A549 treated with AZD2906 at 1 μM for 4 hours (cell line): Measurements from ENCODE around the gene CLDN7. TPM values are rescaled to one million over a fixed set of nuclear protein-coding genes. Genes with fewer than 3 reads are reported as not detected.

Experiments used
- total RNA-seq: library from RNA; stranded (reverse); fragments of 200-300 nt; extraction: Qiagen RNA extraction; gene quantifications from 5 replicates; pipeline ENCODE4 v1.2.3, GENCODE V29; 2022

CLDN7 gene, protein sequence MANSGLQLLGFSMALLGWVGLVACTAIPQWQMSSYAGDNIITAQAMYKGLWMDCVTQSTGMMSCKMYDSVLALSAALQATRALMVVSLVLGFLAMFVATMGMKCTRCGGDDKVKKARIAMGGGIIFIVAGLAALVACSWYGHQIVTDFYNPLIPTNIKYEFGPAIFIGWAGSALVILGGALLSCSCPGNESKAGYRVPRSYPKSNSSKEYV
- total RNA-seq, result 2.2 to 3.2 TPM (median 2.9 TPM) in 5 replicates

GRCh38 chr17:7262192-7262934 is at the start of gene CLDN7:
Gene CLDN7 (minus strand): TSS chr17:7262478. CDS start chr17:7262043, 435 bp downstream.

GRCh38 chr17:7306911-7307685 is 44.8 kb upstream of the CLDN7 start, which contains the start of gene EIF5A:
Gene EIF5A (plus strand): TSS chr17:7307628. CDS start chr17:7309636, 2,008 bp downstream.

GRCh38 chr17:7294614-7295153 is 32.4 kb upstream of the CLDN7 start, which contains the start of gene YBX2:
Gene YBX2 (minus strand): TSS chr17:7294639. CDS start chr17:7294500, 139 bp downstream.

DNA sequence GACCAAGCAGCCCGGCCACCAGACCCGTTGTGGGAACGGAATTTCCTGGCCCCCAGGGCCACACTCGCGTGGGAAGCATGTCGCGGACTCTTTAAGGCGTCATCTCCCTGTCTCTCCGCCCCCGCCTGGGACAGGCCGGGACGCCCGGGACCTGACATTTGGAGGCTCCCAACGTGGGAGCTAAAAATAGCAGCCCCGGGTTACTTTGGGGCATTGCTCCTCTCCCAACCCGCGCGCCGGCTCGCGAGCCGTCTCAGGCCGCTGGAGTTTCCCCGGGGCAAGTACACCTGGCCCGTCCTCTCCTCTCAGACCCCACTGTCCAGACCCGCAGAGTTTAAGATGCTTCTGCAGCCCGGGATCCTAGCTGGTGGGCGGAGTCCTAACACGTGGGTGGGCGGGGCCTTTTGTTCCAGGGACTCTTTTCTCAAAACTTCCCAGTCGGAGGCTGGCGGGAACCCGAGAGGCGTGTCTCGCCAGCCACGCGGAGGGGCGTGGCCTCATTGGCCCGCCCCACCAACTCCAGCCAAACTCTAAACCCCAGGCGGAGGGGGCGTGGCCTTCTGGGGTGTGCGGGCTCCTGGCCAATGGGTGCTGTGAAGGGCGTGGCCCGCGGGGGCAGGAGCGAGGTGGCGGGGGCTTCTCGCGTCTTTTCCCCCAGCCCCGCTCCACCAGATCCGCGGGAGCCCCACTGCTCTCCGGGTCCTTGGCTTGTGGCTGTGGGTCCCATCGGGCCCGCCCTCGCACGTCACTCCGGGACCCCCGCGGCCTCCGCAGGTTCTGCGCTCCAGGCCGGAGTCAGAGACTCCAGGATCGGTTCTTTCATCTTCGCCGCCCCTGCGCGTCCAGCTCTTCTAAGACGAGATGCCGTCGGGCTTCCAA is 19.0 kb upstream of the CLDN7 start, which contains the start of gene SLC2A4:
Gene SLC2A4, plus strand, starts transcription at position 645 of the 879 bp plus-strand sequence. Its CDS starts 217 bp downstream, at position 862.

GRCh38 chr17:7252176-7253043 is 9.9 kb downstream of the CLDN7 start, which contains the start of gene ELP5:
Gene ELP5 (plus strand): TSS chr17:7252215. CDS start chr17:7252551, 336 bp downstream.

GRCh38 chr17:7251661-7252175 is 10.6 kb downstream of the CLDN7 start, which contains the start of gene CTDNEP1:
Gene CTDNEP1 (minus strand): TSS chr17:7251734. CDS start chr17:7251296, 438 bp downstream.

DNA sequence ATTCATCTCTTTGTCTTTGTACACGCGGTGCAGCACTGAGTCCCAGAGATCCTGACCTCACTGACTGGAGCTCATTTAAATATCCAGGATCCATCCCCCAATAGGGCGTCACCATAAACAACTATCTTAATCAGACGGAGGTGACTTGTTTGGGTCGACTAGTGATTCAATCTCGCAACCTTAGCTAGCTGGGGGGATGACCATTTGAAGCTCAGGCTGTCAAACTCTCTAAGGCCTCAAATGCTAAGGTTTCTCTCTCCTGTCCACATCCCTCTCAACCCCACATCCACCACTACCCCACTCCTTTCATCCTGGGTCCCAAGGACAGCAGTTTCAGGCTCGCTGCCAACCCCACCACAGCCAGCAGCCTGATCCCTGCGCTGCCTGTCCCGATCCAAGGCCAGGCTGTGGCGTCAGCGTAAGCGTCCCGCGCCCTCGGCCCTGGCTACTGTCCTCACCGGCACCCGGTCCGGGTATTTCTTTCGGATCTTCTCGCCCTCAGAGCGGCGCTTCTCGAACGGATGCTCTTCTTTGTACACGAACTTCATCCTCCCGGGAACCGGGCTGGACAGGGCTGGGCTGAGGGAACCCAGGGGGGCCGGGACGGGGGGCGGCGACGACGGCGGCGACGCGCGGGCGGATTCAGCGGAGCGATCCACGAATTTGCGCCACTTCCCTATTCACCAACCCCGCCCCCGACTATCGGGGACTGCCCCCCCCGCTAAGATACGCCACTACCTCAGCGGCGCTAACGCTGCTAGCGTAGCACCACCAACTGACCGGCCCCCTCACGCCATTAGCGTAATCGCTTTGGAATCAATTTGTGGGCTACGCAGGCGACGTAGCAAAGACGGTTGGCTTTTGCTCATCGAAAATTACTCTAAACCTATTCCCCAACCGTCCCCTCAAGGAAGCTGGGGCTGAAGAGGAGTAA is 20.2 kb downstream of the CLDN7 start, which contains the start of gene GABARAP:
Gene GABARAP, minus strand, starts transcription at position 667 of the 934 bp plus-strand sequence. Its CDS starts 119 bp downstream, at position 548.

DNA sequence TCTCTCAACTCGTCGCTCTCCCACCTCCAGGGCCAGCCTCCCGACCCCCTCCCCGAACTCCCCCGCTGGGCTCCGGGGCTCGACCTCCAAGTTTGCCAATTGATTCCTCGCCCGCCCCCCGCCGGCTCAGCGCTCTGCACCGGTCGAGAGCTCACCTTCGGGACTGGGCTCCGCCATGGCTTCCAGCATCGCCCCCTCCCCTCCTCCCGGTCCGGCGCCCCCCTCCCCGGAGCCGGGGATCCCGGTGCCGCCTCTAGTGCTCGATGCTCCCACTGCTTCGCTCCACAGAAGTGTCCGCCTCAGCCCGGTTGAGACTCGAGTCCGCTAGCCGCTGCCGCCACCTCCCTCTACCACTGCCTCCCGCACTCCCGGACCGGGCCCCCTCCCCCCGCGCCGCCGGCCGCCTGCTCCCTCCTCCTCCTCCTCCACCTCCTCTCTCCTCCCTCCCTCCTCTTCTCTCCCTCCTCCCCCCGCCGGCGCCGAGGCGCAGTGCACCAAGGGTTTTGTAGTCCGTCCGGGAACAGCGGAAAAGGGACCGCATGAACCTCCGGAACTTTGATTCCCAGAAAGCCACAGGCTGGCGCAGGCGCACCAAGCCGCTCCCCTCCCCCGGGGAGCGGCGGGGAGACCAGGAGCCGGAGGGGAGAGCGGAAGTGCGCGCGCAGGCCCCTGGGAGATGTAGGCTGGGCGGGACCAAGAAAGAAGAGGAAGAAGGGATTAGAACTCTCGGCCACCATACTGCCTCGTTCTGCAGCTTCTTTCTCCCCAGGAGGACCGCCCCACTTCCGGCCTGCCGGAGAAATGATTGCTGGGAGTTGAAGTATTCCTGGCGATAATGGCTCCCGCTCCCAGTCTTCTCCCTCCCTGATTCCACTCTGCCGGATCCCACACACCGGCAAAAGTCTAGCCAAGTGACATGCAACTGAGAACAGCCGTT is 22.9 kb downstream of the CLDN7 start, which contains the start of gene PHF23:
Gene PHF23, minus strand, starts transcription at position 367 of the 937 bp plus-strand sequence. Its CDS starts 178 bp downstream, at position 189.

GRCh38 chr17:7234083-7234951 is 28.0 kb downstream of the CLDN7 start, which contains the start of gene DVL2:
Gene DVL2 (minus strand): TSS chr17:7234517. CDS start chr17:7234262, 255 bp downstream.

DNA sequence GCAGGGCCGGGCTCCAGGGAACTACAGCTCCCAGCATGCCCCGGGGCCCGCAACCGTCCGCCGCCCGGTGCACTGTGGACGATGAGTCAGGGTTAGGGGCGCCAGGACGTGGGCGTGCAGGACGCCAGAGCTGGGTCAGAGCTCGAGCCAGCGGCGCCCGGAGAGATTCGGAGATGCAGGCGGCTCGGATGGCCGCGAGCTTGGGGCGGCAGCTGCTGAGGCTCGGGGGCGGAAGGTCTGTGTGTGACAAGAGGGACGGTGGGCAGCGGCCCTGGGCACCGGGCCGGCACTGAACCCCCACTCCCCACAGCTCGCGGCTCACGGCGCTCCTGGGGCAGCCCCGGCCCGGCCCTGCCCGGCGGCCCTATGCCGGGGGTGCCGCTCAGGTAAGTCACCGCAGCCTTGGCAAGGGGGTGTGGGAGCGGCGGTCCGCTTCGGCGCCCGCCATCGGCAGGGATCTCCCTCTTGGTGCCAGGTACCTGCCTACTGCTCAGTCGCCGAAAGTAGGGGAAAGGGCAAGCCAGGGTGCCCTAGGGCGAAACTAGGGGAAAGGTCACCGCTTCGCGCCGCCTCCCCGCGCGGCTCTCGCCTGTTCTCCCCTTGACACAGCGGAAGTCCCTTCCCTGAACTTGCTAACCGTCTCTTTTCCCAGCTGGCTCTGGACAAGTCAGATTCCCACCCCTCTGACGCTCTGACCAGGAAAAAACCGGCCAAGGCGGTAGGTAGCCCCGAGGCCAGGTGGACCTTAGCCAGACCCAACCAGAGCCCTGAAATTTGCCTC is 42.3 kb downstream of the CLDN7 start, which contains the start of the genes ACADVL and DLG4:
Gene ACADVL, plus strand, starts transcription at position 127 of the 781 bp plus-strand sequence. Its CDS starts 47 bp downstream, at position 174.
Gene DLG4, minus strand, starts transcription at position 25 of the 781 bp plus-strand sequence.

Other genes with a start within 250 kb of the CLDN7 start
- gene RNASEK, start 249.9 kb downstream of the CLDN7 start, total RNA-seq, result 417 to 502 TPM (median 450 TPM) in 5 replicates
- not detected in 5 replicates for gene BCL6B, start 239.4 kb downstream of the CLDN7 start, total RNA-seq
- gene SLC16A13, start 226.5 kb downstream of the CLDN7 start, total RNA-seq, result 7.0 to 9.5 TPM (median 8.4 TPM) in 5 replicates
- not detected in 5 replicates for gene SLC16A11, start 218.4 kb downstream of the CLDN7 start, total RNA-seq
- not detected in 5 replicates for gene CLEC10A, start 182.2 kb downstream of the CLDN7 start, total RNA-seq
- gene ASGR2, start 147.7 kb downstream of the CLDN7 start, total RNA-seq, result 0.07 to 0.12 TPM in 2 of 5 replicates, not detected in the others
- gene ASGR1, start 83.1 kb downstream of the CLDN7 start, total RNA-seq, result 0.82 to 1.4 TPM (median 1.2 TPM) in 5 replicates
- gene DLG4, start 42.6 kb downstream of the CLDN7 start, total RNA-seq, result 5.4 to 7.5 TPM (median 5.8 TPM) in 5 replicates
- gene ACADVL, start 42.5 kb downstream of the CLDN7 start, total RNA-seq, result 286 to 433 TPM (median 402 TPM) in 5 replicates
- 37.1 to 47.6 TPM (median 44.8 TPM) in 5 replicates for gene DVL2, start 28.0 kb downstream of the CLDN7 start, total RNA-seq
- 86.1 to 108 TPM (median 99.5 TPM) in 5 replicates for gene PHF23, start 23.0 kb downstream of the CLDN7 start, total RNA-seq
- 643 to 763 TPM (median 704 TPM) in 5 replicates for gene GABARAP, start 20.0 kb downstream of the CLDN7 start, total RNA-seq
- gene CTDNEP1, start 10.7 kb downstream of the CLDN7 start, total RNA-seq, result 208 to 254 TPM (median 236 TPM) in 5 replicates
- gene ELP5, start 10.3 kb downstream of the CLDN7 start, total RNA-seq, result 131 to 160 TPM (median 140 TPM) in 5 replicates
- gene SLC2A4, start 19.2 kb upstream of the CLDN7 start, total RNA-seq, result 0.35 to 0.67 TPM (median 0.63 TPM) in 5 replicates
- gene YBX2, start 32.2 kb upstream of the CLDN7 start, total RNA-seq, result 0.37 to 0.68 TPM (median 0.53 TPM) in 5 replicates
- gene EIF5A, start 45.1 kb upstream of the CLDN7 start, total RNA-seq, result 1,603 to 1,771 TPM (median 1,695 TPM) in 5 replicates
- 81.4 to 100 TPM (median 97.9 TPM) in 5 replicates for gene GPS2, start 52.9 kb upstream of the CLDN7 start, total RNA-seq
- 23.0 to 36.7 TPM (median 28.7 TPM) in 5 replicates for gene NEURL4, start 66.9 kb upstream of the CLDN7 start, total RNA-seq
- 2.4 to 5.7 TPM (median 4.0 TPM) in 5 replicates for gene ACAP1, start 74.1 kb upstream of the CLDN7 start, total RNA-seq
- 11.3 to 13.7 TPM (median 12.5 TPM) in 5 replicates for gene KCTD11, start 89.7 kb upstream of the CLDN7 start, total RNA-seq
- gene TMEM95, start 92.7 kb upstream of the CLDN7 start, total RNA-seq, result not detected in 5 replicates
- 1.3 to 1.6 TPM (median 1.5 TPM) in 5 replicates for gene TNK1, start 118.6 kb upstream of the CLDN7 start, total RNA-seq
- 38.6 to 48.9 TPM (median 44.7 TPM) in 5 replicates for gene PLSCR3, start 132.0 kb upstream of the CLDN7 start, total RNA-seq
- 180 to 224 TPM (median 215 TPM) in 5 replicates for gene TMEM256, start 141.6 kb upstream of the CLDN7 start, total RNA-seq
- gene NLGN2, start 145.4 kb upstream of the CLDN7 start, total RNA-seq, result 13.3 to 17.6 TPM (median 17.1 TPM) in 5 replicates
- gene SPEM1, start 157.8 kb upstream of the CLDN7 start, total RNA-seq, result 0.06 to 0.13 TPM in 2 of 5 replicates, not detected in the others
- 0.03 to 0.07 TPM (median 0.06 TPM) in 3 of 5 replicates, not detected in the others for gene SPEM2, start 163.1 kb upstream of the CLDN7 start, total RNA-seq
- 0.02 to 0.03 TPM (median 0.02 TPM) in 3 of 5 replicates, not detected in the others for gene SPEM3, start 166.4 kb upstream of the CLDN7 start, total RNA-seq
- 10.8 to 13.9 TPM (median 13.3 TPM) in 5 replicates for gene TMEM102, start 173.0 kb upstream of the CLDN7 start, total RNA-seq
- gene FGF11, start 177.0 kb upstream of the CLDN7 start, total RNA-seq, result 0.76 to 1.2 TPM (median 0.85 TPM) in 5 replicates
- gene CHRNB1, start 182.6 kb upstream of the CLDN7 start, total RNA-seq, result 8.0 to 11.6 TPM (median 10.2 TPM) in 5 replicates
- 21.0 to 25.5 TPM (median 24.1 TPM) in 5 replicates for gene ZBTB4, start 217.2 kb upstream of the CLDN7 start, total RNA-seq
- gene SLC35G6, start 219.0 kb upstream of the CLDN7 start, total RNA-seq, result not detected in 5 replicates
- gene POLR2A, start 221.9 kb upstream of the CLDN7 start, total RNA-seq, result 72.5 to 86.2 TPM (median 79.8 TPM) in 5 replicates